GM23338 (cell line): ENCODE measurements around the gene CROCC2. TPM values are rescaled to one million over a fixed set of nuclear protein-coding genes. Genes with fewer than 3 reads are reported as not detected.

ENCODE experiments used
- ATAC-seq: fragments of 200-7000 bp; cut with Tn5 transposase; 3 replicates; pipeline ENCODE4 v1.9.1; 2020
- DNase-seq: peaks from one replicate; pipeline ENCODE4 v3.0.0-alpha.2; 2015; ENCODE audit warnings: low spot score
- H2AFZ ChIP-seq: fragments of 200-600 bp; sonication (generic); 2 replicates; pipeline ENCODE4 v1.8.0; 2016; ENCODE audit warnings: antibody characterized with exemption, mild to moderate bottlenecking, moderate library complexity
- H3F3A ChIP-seq: fragments of 200-600 bp; sonication (generic); replicated peaks from 2 replicates; pipeline ENCODE4 v1.8.0; 2017; ENCODE audit warnings: antibody characterized with exemption, mixed run types, low read depth
- H3K27ac ChIP-seq: fragments of 200-600 bp; sonication (generic); 2 replicates; pipeline ENCODE4 v1.6.1; 2016; ENCODE audit warnings: low read depth
- H3K27me3 ChIP-seq: fragments of 200-600 bp; sonication (generic); 2 replicates; pipeline ENCODE4 v1.8.0; 2016; ENCODE audit warnings: mild to moderate bottlenecking, mixed run types, moderate library complexity; ENCODE audit not compliant: insufficient read depth
- H3K36me3 ChIP-seq: fragments of 200-600 bp; sonication (generic); 2 replicates; pipeline ENCODE4 v1.8.0; 2016; ENCODE audit warnings: mild to moderate bottlenecking; ENCODE audit not compliant: insufficient read depth
- H3K4me1 ChIP-seq: fragments of 200-600 bp; sonication (generic); 2 replicates; pipeline ENCODE4 v1.8.0; 2016; ENCODE audit warnings: mild to moderate bottlenecking, moderate library complexity; ENCODE audit not compliant: insufficient read depth
- H3K4me2 ChIP-seq: fragments of 200-600 bp; sonication (generic); 2 replicates; pipeline ENCODE4 v1.7.1; 2017; ENCODE audit warnings: mixed run types
- H3K4me3 ChIP-seq: fragments of 200-600 bp; sonication (generic); 2 replicates; pipeline ENCODE4 v1.6.1; 2016; ENCODE audit warnings: mixed run types
- H3K79me2 ChIP-seq: fragments of 200-600 bp; sonication (generic); replicated peaks from 2 replicates; pipeline ENCODE4 v1.8.0; 2017; ENCODE audit warnings: mild to moderate bottlenecking; ENCODE audit not compliant: insufficient read depth
- H3K9me2 ChIP-seq: fragments of 200-600 bp; sonication (generic); 2 replicates; pipeline ENCODE4 v1.8.0; 2017; ENCODE audit not compliant: insufficient read depth
- H4K20me1 ChIP-seq: fragments of 200-600 bp; sonication (generic); replicated peaks from 2 replicates; pipeline ENCODE4 v1.8.0; 2017; ENCODE audit warnings: mild to moderate bottlenecking; ENCODE audit not compliant: insufficient read depth
- H3K27ac Mint-ChIP-seq: 2 replicates; pipeline ENCODE4 v1.8.0; 2020; ENCODE audit warnings: inconsistent platforms, mild to moderate bottlenecking, moderate library complexity, mixed read lengths
- H3K27me3 Mint-ChIP-seq: 3 replicates; pipeline ENCODE4 v1.8.0; 2022; ENCODE audit warnings: low read depth, mild to moderate bottlenecking, moderate library complexity, mixed read lengths, inconsistent platforms; ENCODE audit not compliant: insufficient read depth, poor library complexity
- H3K36me3 Mint-ChIP-seq: 3 replicates; pipeline ENCODE4 v1.8.0; 2021; ENCODE audit warnings: low read depth, mild to moderate bottlenecking, inconsistent platforms, moderate library complexity, mixed read lengths
- H3K4me1 Mint-ChIP-seq: 3 replicates; pipeline ENCODE4 v1.8.0; 2020; ENCODE audit warnings: mild to moderate bottlenecking, inconsistent platforms, mixed read lengths
- H3K4me3 Mint-ChIP-seq: 3 replicates; pipeline ENCODE4 v1.8.0; 2021; ENCODE audit warnings: moderate library complexity, mild to moderate bottlenecking, inconsistent platforms, mixed read lengths
- H3K9me3 Mint-ChIP-seq: 3 replicates; pipeline ENCODE4 v1.8.0; 2020; ENCODE audit warnings: moderate library complexity, mild to moderate bottlenecking, inconsistent platforms, mixed read lengths
- CREB1 ChIP-seq: fragments of 250-450 bp; sonication (Bioruptor Pico); IDR thresholded peaks from 2 replicates; pipeline ENCODE4 v1.5.0; 2020; ENCODE audit warnings: low read depth, mild to moderate bottlenecking, moderate library complexity
- EZH2 ChIP-seq: fragments of 200-600 bp; sonication (generic); IDR thresholded peaks from one replicate; pipeline ENCODE4 v1.8.0; 2017; ENCODE audit warnings: antibody characterized with exemption, mild to moderate bottlenecking, low read depth; ENCODE audit not compliant: unreplicated experiment
- EZH2phosphoT487 ChIP-seq: fragments of 200-600 bp; sonication (generic); IDR thresholded peaks from one replicate; pipeline ENCODE4 v1.8.1; 2018; ENCODE audit warnings: antibody characterized with exemption; ENCODE audit not compliant: unreplicated experiment
- JUNB ChIP-seq: IDR thresholded peaks from one replicate; pipeline ENCODE4 v1.6.1; 2016; ENCODE audit warnings: antibody characterized with exemption; ENCODE audit not compliant: unreplicated experiment
- NANOG ChIP-seq: IDR thresholded peaks from 2 replicates; pipeline ENCODE4 v1.6.1; 2016; ENCODE audit warnings: antibody characterized with exemption, borderline replicate concordance
- POLR2AphosphoS5 ChIP-seq: IDR thresholded peaks from 2 replicates; pipeline ENCODE4 v1.6.1; 2016; ENCODE audit warnings: antibody characterized with exemption, low read depth
- STAT1 ChIP-seq: IDR thresholded peaks from one replicate; pipeline ENCODE4 v1.6.1; 2016; ENCODE audit warnings: antibody characterized with exemption; ENCODE audit not compliant: unreplicated experiment
- ZNF114 ChIP-seq: fragments of 250-450 bp; sonication (Bioruptor Pico); IDR thresholded peaks from 2 replicates; pipeline ENCODE4 v1.5.0; 2020; ENCODE audit warnings: mild to moderate bottlenecking, moderate library complexity
- ZNF331 ChIP-seq: fragments of 250-450 bp; sonication (Bioruptor Pico); IDR thresholded peaks from 2 replicates; pipeline ENCODE4 v1.5.0; 2020; ENCODE audit warnings: low read depth, mild to moderate bottlenecking, moderate library complexity
- ZNF462 ChIP-seq: fragments of 250-450 bp; sonication (Bioruptor Pico); IDR thresholded peaks from 2 replicates; pipeline ENCODE4 v1.5.0; 2020; ENCODE audit warnings: mild to moderate bottlenecking, moderate library complexity
- polyA plus RNA-seq: library from polyadenylated mRNA; unstranded; fragments of >200 nt; fragmentation: Nextera tagmentation; extraction: Ambion mirVana; gene quantifications from 2 replicates; pipeline ENCODE4 v1.2.1, GENCODE V29; 2016
- total RNA-seq: library from RNA; depleted of rRNA; stranded (reverse); fragments of >200 nt; shearing (Covaris generic); gene quantifications from 2 replicates; pipeline ENCODE4 v1.2.3, GENCODE V29; 2014
- TF ChIP-seq, protein P1 (sequence below): IDR thresholded peaks from 2 replicates; pipeline ENCODE4 v1.6.1; 2016; ENCODE audit warnings: antibody characterized with exemption
- TF ChIP-seq, protein P2 (sequence below), 2 experiments: fragments of 200-600 bp in 1 of 2; sonication (generic) in 1 of 2; conservative IDR thresholded peaks; 2 replicates each; pipeline versions ENCODE4 v1.5.1 to v1.6.1; 2016 to 2017; ENCODE audit warnings: antibody characterized with exemption in 2 of 2, low read depth in 2 of 2, mild to moderate bottlenecking in 2 of 2, moderate library complexity in 1 of 2
- TF ChIP-seq, protein P3 (sequence below): IDR thresholded peaks from one replicate; pipeline ENCODE4 v1.6.1; 2018; ENCODE audit warnings: antibody characterized with exemption; ENCODE audit not compliant: unreplicated experiment

Gene CROCC2
- total and polyA plus RNA-seq, 2 experiments from 2014 or later, result not detected

DNA sequence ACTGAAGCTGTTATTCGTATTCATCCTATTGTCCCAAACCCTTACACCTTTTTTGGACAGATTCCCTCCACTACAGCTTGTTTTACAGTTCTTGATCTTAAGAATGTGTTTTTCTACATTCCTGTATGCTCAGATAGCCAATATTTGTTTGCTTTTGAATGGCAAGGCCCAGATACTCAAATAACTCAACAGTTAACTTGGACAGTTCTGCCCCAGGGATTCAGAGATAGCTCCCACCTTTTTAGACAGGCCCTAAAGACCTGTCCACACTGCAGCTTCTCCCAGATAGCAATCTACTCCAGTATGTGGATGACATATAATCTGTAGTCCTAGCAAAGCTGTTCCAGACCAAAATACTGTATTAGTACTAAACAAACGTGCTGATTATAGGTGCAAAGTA lies 44.6 kb upstream of the CROCC2 start (continued):
- TF ChIP-seq, protein P1, sequence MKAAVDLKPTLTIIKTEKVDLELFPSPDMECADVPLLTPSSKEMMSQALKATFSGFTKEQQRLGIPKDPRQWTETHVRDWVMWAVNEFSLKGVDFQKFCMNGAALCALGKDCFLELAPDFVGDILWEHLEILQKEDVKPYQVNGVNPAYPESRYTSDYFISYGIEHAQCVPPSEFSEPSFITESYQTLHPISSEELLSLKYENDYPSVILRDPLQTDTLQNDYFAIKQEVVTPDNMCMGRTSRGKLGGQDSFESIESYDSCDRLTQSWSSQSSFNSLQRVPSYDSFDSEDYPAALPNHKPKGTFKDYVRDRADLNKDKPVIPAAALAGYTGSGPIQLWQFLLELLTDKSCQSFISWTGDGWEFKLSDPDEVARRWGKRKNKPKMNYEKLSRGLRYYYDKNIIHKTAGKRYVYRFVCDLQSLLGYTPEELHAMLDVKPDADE, result no peak
- no peak for TF ChIP-seq ZNF114 (CRISPR knock-in tag)
- TF ChIP-seq POLR2AphosphoS5, result no peak
- TF ChIP-seq, protein P2, sequence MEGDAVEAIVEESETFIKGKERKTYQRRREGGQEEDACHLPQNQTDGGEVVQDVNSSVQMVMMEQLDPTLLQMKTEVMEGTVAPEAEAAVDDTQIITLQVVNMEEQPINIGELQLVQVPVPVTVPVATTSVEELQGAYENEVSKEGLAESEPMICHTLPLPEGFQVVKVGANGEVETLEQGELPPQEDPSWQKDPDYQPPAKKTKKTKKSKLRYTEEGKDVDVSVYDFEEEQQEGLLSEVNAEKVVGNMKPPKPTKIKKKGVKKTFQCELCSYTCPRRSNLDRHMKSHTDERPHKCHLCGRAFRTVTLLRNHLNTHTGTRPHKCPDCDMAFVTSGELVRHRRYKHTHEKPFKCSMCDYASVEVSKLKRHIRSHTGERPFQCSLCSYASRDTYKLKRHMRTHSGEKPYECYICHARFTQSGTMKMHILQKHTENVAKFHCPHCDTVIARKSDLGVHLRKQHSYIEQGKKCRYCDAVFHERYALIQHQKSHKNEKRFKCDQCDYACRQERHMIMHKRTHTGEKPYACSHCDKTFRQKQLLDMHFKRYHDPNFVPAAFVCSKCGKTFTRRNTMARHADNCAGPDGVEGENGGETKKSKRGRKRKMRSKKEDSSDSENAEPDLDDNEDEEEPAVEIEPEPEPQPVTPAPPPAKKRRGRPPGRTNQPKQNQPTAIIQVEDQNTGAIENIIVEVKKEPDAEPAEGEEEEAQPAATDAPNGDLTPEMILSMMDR (conservative IDR thresholded peaks at IDR 0.05; ENCODE audit: low read depth in 2 of 2), result no peak
- no peak for TF ChIP-seq JUNB
- TF ChIP-seq CREB1 (CRISPR knock-in tag), result no peak
- no peak for TF ChIP-seq EZH2
- TF ChIP-seq ZNF331 (CRISPR knock-in tag), result no peak

DNA sequence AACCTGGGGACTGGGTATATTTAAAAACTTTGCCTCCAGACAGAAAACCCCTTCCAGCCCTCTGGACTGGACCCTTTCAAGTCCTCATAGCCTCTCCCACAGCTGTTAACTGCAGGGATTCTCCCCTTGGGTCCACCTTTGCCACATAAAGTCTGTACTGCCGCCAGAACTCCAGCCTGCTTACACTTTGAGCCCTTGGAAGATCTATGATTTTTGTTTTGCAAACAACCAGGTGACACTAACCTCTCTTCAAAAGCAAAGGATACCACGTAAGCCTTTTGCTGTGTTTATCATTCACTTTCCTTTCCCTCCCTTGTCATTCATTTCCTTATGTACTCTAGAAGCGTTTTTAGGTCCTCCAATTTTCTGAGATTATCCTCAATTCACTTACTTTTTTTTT lies 41.7 kb upstream of the CROCC2 start:
- no peaks in the 10 kb centered on the region for H3K9me2 ChIP-seq
- DNase-seq, result no peak
- H3K4me1 Mint-ChIP-seq, result no peaks in the 10 kb centered on the region
- no peak overlapping the region for H3K4me2 ChIP-seq
- H3K27ac Mint-ChIP-seq, result no peak overlapping the region
- H3K4me3 ChIP-seq, result no peak overlapping the region
- no peaks in the 10 kb centered on the region for H3K4me1 ChIP-seq
- H3K27me3 Mint-ChIP-seq, result no peaks in the 10 kb centered on the region
- H3K36me3 Mint-ChIP-seq, result no peaks in the 10 kb centered on the region
- H2AFZ ChIP-seq, result no peak overlapping the region
- H3K36me3 ChIP-seq, result no peaks in the 10 kb centered on the region
- no peaks in the 10 kb centered on the region for H3K27me3 ChIP-seq
- H3K79me2 ChIP-seq, result no peaks in the 10 kb centered on the region
- no peak overlapping the region for H3K4me3 Mint-ChIP-seq
- H4K20me1 ChIP-seq, result no peaks in the 10 kb centered on the region; the same call in 1 of the 2 replicates
- no peak for ATAC-seq
- H3K27ac ChIP-seq, result no peak overlapping the region
- no peaks in the 10 kb centered on the region for H3K9me3 Mint-ChIP-seq
- H3F3A ChIP-seq, result no peaks in the 10 kb centered on the region
- TF ChIP-seq CREB1 (CRISPR knock-in tag), result no peak
- TF ChIP-seq EZH2phosphoT487, result no peak
- no peak for TF ChIP-seq POLR2AphosphoS5
- no peak for TF ChIP-seq NANOG
- no peak for TF ChIP-seq JUNB
- TF ChIP-seq, protein P3, sequence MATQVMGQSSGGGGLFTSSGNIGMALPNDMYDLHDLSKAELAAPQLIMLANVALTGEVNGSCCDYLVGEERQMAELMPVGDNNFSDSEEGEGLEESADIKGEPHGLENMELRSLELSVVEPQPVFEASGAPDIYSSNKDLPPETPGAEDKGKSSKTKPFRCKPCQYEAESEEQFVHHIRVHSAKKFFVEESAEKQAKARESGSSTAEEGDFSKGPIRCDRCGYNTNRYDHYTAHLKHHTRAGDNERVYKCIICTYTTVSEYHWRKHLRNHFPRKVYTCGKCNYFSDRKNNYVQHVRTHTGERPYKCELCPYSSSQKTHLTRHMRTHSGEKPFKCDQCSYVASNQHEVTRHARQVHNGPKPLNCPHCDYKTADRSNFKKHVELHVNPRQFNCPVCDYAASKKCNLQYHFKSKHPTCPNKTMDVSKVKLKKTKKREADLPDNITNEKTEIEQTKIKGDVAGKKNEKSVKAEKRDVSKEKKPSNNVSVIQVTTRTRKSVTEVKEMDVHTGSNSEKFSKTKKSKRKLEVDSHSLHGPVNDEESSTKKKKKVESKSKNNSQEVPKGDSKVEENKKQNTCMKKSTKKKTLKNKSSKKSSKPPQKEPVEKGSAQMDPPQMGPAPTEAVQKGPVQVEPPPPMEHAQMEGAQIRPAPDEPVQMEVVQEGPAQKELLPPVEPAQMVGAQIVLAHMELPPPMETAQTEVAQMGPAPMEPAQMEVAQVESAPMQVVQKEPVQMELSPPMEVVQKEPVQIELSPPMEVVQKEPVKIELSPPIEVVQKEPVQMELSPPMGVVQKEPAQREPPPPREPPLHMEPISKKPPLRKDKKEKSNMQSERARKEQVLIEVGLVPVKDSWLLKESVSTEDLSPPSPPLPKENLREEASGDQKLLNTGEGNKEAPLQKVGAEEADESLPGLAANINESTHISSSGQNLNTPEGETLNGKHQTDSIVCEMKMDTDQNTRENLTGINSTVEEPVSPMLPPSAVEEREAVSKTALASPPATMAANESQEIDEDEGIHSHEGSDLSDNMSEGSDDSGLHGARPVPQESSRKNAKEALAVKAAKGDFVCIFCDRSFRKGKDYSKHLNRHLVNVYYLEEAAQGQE, result no peak
- no peak for TF ChIP-seq STAT1
- no peak for TF ChIP-seq ZNF462 (CRISPR knock-in tag)
